Activated CD4-positive, CD25-positive, alpha-beta regulatory T cell (primary cell): Measurements from ENCODE around the gene SMIM36.
"Not testable (repeated sequence)": the region's sequence is repeated elsewhere in the genome, so short reads cannot be mapped to it uniquely, and the experiment has no call there.

Experiments used
- DNase-seq, 4 experiments: peaks; one replicate each; lab custom pipeline; 2025; lab: John Stamatoyannopoulos, UW

The SMIM36 gene

GRCh38 chr17:55413825-55414489 lies 97.3 kb downstream of the SMIM36 start:
- no peak for DNase-seq

- no peak for DNase-seq
Observed at GRCh38 chr17:55411463-55411855, 99.8 kb downstream of the SMIM36 start.

- no peak for DNase-seq
Observed at GRCh38 chr17:55410722-55411462, 100.4 kb downstream of the SMIM36 start.

GRCh38 chr17:55409030-55409800 lies 102.0 kb downstream of the SMIM36 start:
- DNase-seq = no peak

GRCh38 chr17:55407641-55408566 lies 103.3 kb downstream of the SMIM36 start:
- no peak for DNase-seq

- DNase-seq = no peak
Observed at GRCh38 chr17:55405600-55405999, 105.7 kb downstream of the SMIM36 start.

- not testable (repeated sequence) for DNase-seq
Observed at GRCh38 chr17:55404197-55404596, 107.1 kb downstream of the SMIM36 start.

- DNase-seq = no peak
Observed at GRCh38 chr17:55402374-55402773, 108.9 kb downstream of the SMIM36 start.
